Nephron (organoid): ENCODE data around the gene LURAP1L.

Source experiments
- H3K27ac Mint-ChIP-seq, 3 experiments: 2 replicates each; pipeline ENCODE4 v1.8.0; 2020; ENCODE audit warnings: mixed read lengths in 3 of 3, mild to moderate bottlenecking in 2 of 3, moderate library complexity in 1 of 3
- H3K27me3 Mint-ChIP-seq: 2 replicates; pipeline ENCODE4 v1.8.0; 2021; ENCODE audit warnings: low read depth, mild to moderate bottlenecking, moderate library complexity, mixed read lengths
- H3K36me3 Mint-ChIP-seq: 2 replicates; pipeline ENCODE4 v1.8.0; 2020; ENCODE audit warnings: low read depth, mixed read lengths
- H3K4me1 Mint-ChIP-seq: 2 replicates; pipeline ENCODE4 v1.8.0; 2020; ENCODE audit warnings: mixed read lengths
- H3K4me3 Mint-ChIP-seq, 3 experiments: 2 replicates each; pipeline ENCODE4 v1.8.0; 2020; ENCODE audit warnings: mild to moderate bottlenecking in 3 of 3, mixed read lengths in 3 of 3, moderate library complexity in 2 of 3
- H3K9me3 Mint-ChIP-seq: 2 replicates; pipeline ENCODE4 v1.8.0; 2020; ENCODE audit warnings: mixed read lengths
- TF ChIP-seq, protein P1 (sequence below), 3 experiments: fragments of 200-600 bp; sonication (generic); IDR thresholded peaks; one replicate each; pipeline ENCODE4 v1.5.0; 2021; ENCODE audit warnings: antibody characterized with exemption in 3 of 3; ENCODE audit not compliant: unreplicated experiment in 3 of 3

The LURAP1L gene

DNA sequence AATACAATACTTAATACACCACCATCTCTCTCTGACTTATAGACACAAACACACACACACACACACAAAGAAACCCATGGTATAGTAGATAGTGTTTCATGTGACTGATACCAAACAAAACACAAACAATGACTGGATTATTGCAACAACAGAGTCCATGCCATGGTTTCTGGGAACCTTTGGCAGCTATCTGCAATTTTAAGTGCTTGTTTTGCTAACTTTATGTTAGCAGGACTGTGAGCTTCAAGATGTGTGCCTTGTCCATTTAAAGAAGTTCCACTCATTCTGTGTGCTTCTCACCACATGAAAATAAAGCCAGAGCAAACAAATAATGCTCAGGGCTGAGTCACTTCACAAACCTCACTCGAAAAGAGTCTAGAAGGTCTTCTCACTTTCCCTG lies 15.1 kb upstream of the LURAP1L start:
- no peaks in the 10 kb centered on the region for H3K27me3 Mint-ChIP-seq
- H3K4me1 Mint-ChIP-seq: no peaks in the 10 kb centered on the region
- TF ChIP-seq, protein P1, sequence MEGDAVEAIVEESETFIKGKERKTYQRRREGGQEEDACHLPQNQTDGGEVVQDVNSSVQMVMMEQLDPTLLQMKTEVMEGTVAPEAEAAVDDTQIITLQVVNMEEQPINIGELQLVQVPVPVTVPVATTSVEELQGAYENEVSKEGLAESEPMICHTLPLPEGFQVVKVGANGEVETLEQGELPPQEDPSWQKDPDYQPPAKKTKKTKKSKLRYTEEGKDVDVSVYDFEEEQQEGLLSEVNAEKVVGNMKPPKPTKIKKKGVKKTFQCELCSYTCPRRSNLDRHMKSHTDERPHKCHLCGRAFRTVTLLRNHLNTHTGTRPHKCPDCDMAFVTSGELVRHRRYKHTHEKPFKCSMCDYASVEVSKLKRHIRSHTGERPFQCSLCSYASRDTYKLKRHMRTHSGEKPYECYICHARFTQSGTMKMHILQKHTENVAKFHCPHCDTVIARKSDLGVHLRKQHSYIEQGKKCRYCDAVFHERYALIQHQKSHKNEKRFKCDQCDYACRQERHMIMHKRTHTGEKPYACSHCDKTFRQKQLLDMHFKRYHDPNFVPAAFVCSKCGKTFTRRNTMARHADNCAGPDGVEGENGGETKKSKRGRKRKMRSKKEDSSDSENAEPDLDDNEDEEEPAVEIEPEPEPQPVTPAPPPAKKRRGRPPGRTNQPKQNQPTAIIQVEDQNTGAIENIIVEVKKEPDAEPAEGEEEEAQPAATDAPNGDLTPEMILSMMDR (IDR thresholded peaks at IDR 0.05; ENCODE audit: unreplicated experiment in 3 of 3): no peak
- no peak overlapping the region for H3K27ac Mint-ChIP-seq
- H3K4me3 Mint-ChIP-seq: no peak overlapping the region
- H3K36me3 Mint-ChIP-seq: no peaks in the 10 kb centered on the region
- H3K9me3 Mint-ChIP-seq: no peaks in the 10 kb centered on the region

- TF ChIP-seq, protein P1 (IDR thresholded peaks at IDR 0.05; ENCODE audit: unreplicated experiment in 3 of 3): no peak
- no peaks in the 10 kb centered on the region for H3K27me3 Mint-ChIP-seq
- H3K4me3 Mint-ChIP-seq: no peak overlapping the region
- H3K4me1 Mint-ChIP-seq: no peaks in the 10 kb centered on the region
- no peaks in the 10 kb centered on the region for H3K36me3 Mint-ChIP-seq
- no peak overlapping the region for H3K27ac Mint-ChIP-seq
- no peaks in the 10 kb centered on the region for H3K9me3 Mint-ChIP-seq
Measured at GRCh38 chr9:12760758-12761157, 14.1 kb upstream of the LURAP1L start.

DNA sequence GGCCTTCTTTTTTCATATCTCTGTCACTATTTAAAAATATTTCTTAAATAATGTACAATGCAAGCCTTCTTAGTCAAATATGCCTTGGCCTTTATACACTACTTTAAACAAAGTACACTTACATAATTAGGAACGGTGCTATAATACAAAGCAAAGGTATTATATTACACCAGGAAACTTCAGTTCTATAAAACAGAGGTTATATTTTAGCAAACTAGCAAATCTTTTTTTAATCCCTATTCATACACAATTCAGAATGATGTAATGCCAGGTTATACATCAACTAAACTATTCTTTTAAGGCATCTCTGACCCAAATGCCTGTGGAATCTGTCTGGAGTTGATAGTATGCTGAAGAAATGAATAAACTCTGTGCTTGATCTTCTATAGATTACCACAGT lies 10.7 kb upstream of the LURAP1L start:
- Mint-ChIP-seq H3K4me1 (no peaks in the 10 kb centered on the region), H3K27ac (peak overlapping the region in 1 of 3 experiments; percentile 45), H3K36me3 (no peaks in the 10 kb centered on the region), H3K9me3 (no peaks in the 10 kb centered on the region), H3K4me3 (no peak overlapping the region), H3K27me3 (no peaks in the 10 kb centered on the region)
- TF ChIP-seq, protein P1 (IDR thresholded peaks at IDR 0.05; ENCODE audit: unreplicated experiment in 3 of 3): no peak

DNA sequence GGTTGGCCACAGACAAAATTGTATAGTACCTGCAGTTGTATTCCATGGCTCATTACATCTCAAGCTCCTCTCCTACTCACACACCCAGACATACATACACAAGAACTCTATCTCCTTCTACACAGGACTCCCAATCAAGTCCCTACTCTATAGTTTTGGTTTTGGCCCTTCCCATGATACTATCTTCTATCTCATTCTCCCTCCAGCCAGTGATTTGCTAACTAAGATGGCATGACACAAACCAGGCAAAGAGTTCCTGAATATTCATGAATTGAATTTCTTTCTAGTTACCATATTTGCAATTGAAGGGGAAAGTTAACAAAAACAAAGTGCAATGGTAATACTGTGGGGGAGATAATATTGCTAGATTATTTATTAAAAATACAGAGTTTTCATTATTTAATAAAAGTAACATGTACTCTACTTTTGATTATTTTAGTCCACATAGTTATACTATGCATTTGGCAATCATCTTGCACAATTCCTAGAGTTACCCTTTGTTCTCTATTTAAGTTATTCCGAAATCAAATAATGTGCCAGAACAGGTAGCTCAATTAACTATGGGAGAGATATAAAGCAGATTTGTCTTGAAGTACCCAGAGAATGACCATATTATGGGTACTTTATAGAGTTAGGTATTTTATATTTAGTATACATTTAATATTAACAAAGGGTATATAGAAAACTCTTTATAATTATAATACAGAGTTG lies 9.6 kb upstream of the LURAP1L start:
- Mint-ChIP-seq H3K36me3 (no peaks in the 10 kb centered on the region), H3K27ac (no peak overlapping the region), H3K27me3 (no peaks in the 10 kb centered on the region), H3K4me3 (no peak overlapping the region), H3K9me3 (no peaks in the 10 kb centered on the region), H3K4me1 (no peaks in the 10 kb centered on the region)
- TF ChIP-seq, protein P1 (IDR thresholded peaks at IDR 0.05; ENCODE audit: unreplicated experiment in 3 of 3): no peak

- no peaks in the 10 kb centered on the region for H3K27me3 Mint-ChIP-seq
- no peaks in the 10 kb centered on the region for H3K9me3 Mint-ChIP-seq
- H3K4me3 Mint-ChIP-seq: no peak overlapping the region
- no peaks in the 10 kb centered on the region for H3K4me1 Mint-ChIP-seq
- H3K27ac Mint-ChIP-seq: no peak overlapping the region
- TF ChIP-seq, protein P1 (IDR thresholded peaks at IDR 0.05; ENCODE audit: unreplicated experiment in 3 of 3): no peak
- no peaks in the 10 kb centered on the region for H3K36me3 Mint-ChIP-seq
Measured at GRCh38 chr9:12766357-12766756, 8.5 kb upstream of the LURAP1L start.

- Mint-ChIP-seq H3K4me3 (no peak overlapping the region), H3K36me3 (no peaks in the 10 kb centered on the region), H3K9me3 (no peaks in the 10 kb centered on the region), H3K27me3 (no peaks in the 10 kb centered on the region), H3K27ac (no peak overlapping the region), H3K4me1 (no peaks in the 10 kb centered on the region)
- TF ChIP-seq, protein P1 (IDR thresholded peaks at IDR 0.05; ENCODE audit: unreplicated experiment in 3 of 3): no peak
Measured at GRCh38 chr9:12770261-12770660, 4.6 kb upstream of the LURAP1L start.
